ENCODE data around the gene ZC3H7A.
A peak's percentile ranks its signal among the peaks of the same experiment; 100 is the strongest.

The ZC3H7A gene

GRCh38 chr16:11762431-11762830 is 34.6 kb downstream of the ZC3H7A start:
- no peak for DNase-seq

GRCh38 chr16:11759997-11760396 is 37.1 kb downstream of the ZC3H7A start:
- no peak for DNase-seq

GRCh38 chr16:11759163-11759834 is 37.8 kb downstream of the ZC3H7A start:
- DNase-seq, result no peak

GRCh38 chr16:11757671-11758545 is 39.1 kb downstream of the ZC3H7A start:
- DNase-seq, result peak; percentile 53

GRCh38 chr16:11756248-11756647 is 40.8 kb downstream of the ZC3H7A start:
- no peak for DNase-seq

- DNase-seq, result no peak
Measured at GRCh38 chr16:11755022-11755760, 41.9 kb downstream of the ZC3H7A start.

GRCh38 chr16:11752856-11753255 is 44.2 kb downstream of the ZC3H7A start:
- DNase-seq, result no peak

- no peak for DNase-seq
Measured at GRCh38 chr16:11750056-11750455, 47.0 kb downstream of the ZC3H7A start.

GRCh38 chr16:11748404-11749254 is 48.4 kb downstream of the ZC3H7A start:
- no peak for DNase-seq

GRCh38 chr16:11747949-11748403 is 49.1 kb downstream of the ZC3H7A start:
- no peak for DNase-seq

- no peak for DNase-seq
Measured at GRCh38 chr16:11744075-11744470, 53.0 kb downstream of the ZC3H7A start.

- no peak for DNase-seq
Measured at GRCh38 chr16:11743308-11744074, 53.6 kb downstream of the ZC3H7A start.

GRCh38 chr16:11742536-11743307 is 54.3 kb downstream of the ZC3H7A start, which contains the start of gene TXNDC11:
Gene TXNDC11, minus strand, starts transcription at chr16:11742857. Its CDS starts 127 bp downstream, at chr16:11742730.
- peak; percentile 91 for DNase-seq

GRCh38 chr16:11742093-11742535 is 54.9 kb downstream of the ZC3H7A start:
- no peak for DNase-seq

- no peak for DNase-seq
Measured at GRCh38 chr16:11740567-11740966, 56.5 kb downstream of the ZC3H7A start.

GRCh38 chr16:11738742-11739544 is 58.1 kb downstream of the ZC3H7A start:
- no peak for DNase-seq

- no peak for DNase-seq
Measured at GRCh38 chr16:11737713-11738112, 59.3 kb downstream of the ZC3H7A start.

GRCh38 chr16:11736903-11737302 is 60.2 kb downstream of the ZC3H7A start:
- no peak for DNase-seq

GRCh38 chr16:11735787-11736186 is 61.3 kb downstream of the ZC3H7A start:
- DNase-seq, result no peak

GRCh38 chr16:11734653-11735043 is 62.4 kb downstream of the ZC3H7A start:
- no peak for DNase-seq

Measured in DMS79 (cell line).